SK-N-SH treated with all-trans-retinoic acid at 6 μM for 48 hours (cell line): ENCODE measurements around the gene LRBA.
"Not testable (repeated sequence)": the region's sequence is repeated elsewhere in the genome, so short reads cannot be mapped to it uniquely, and the experiment has no call there.

Experiments
- ATAC-seq: fragments of 200-7000 bp; cut with Tn5 transposase; 3 replicates; pipeline ENCODE4 v1.9.1; 2020; ENCODE audit warnings: mild to moderate bottlenecking, moderate library complexity
- ARNTL ChIP-seq: fragments of 450-650 bp; formaldehyde crosslinking; IDR thresholded peaks from 2 replicates; pipeline ENCODE4 v1.5.0; 2020; ENCODE audit warnings: low read depth, mild to moderate bottlenecking, moderate library complexity, borderline replicate concordance
- BACH2 ChIP-seq: fragments of 250-450 bp; sonication (Bioruptor Pico); IDR thresholded peaks from 2 replicates; pipeline ENCODE4 v1.9.0; 2021; ENCODE audit warnings: mild to moderate bottlenecking, borderline replicate concordance
- CREB5 ChIP-seq: fragments of 250-450 bp; sonication (Bioruptor Pico); IDR thresholded peaks from 2 replicates; pipeline ENCODE4 v1.5.1; 2020; ENCODE audit warnings: low read depth, mild to moderate bottlenecking, moderate library complexity
- CSDC2 ChIP-seq: fragments of 250-450 bp; sonication (Bioruptor Pico); IDR thresholded peaks from 2 replicates; pipeline ENCODE4 v1.5.0; 2020; ENCODE audit warnings: mild to moderate bottlenecking, moderate library complexity
- GLIS3 ChIP-seq: fragments of 250-450 bp; sonication (Bioruptor Pico); IDR thresholded peaks from 2 replicates; pipeline ENCODE4 v1.5.0; 2020; ENCODE audit warnings: mild to moderate bottlenecking, moderate library complexity
- ISL1 ChIP-seq: fragments of 250-450 bp; sonication (Bioruptor Pico); IDR thresholded peaks from 2 replicates; pipeline ENCODE4 v2.1.2; 2022; ENCODE audit warnings: mild to moderate bottlenecking, moderate library complexity
- OSR1 ChIP-seq: fragments of 250-450 bp; sonication (Bioruptor Pico); IDR thresholded peaks from 2 replicates; pipeline ENCODE4 v1.8.0; 2022; ENCODE audit warnings: moderate library complexity, mild to moderate bottlenecking, inconsistent platforms
- PATZ1 ChIP-seq: fragments of 250-450 bp; sonication (Bioruptor Pico); IDR thresholded peaks from 2 replicates; pipeline ENCODE4 v1.8.0; 2020; ENCODE audit warnings: mild to moderate bottlenecking, moderate library complexity, borderline replicate concordance
- PPARA ChIP-seq: fragments of 250-450 bp; sonication (Bioruptor Pico); IDR thresholded peaks from 2 replicates; pipeline ENCODE4 v1.5.0; 2020; ENCODE audit warnings: mild to moderate bottlenecking, borderline replicate concordance
- SNAI2 ChIP-seq: fragments of 250-450 bp; sonication (Bioruptor Pico); IDR thresholded peaks from 2 replicates; pipeline ENCODE4 v1.5.0; 2020; ENCODE audit warnings: mild to moderate bottlenecking, moderate library complexity
- TCF4 ChIP-seq: fragments of 250-450 bp; sonication (Bioruptor Pico); IDR thresholded peaks from 2 replicates; pipeline ENCODE4 v1.8.0; 2021; ENCODE audit warnings: mild to moderate bottlenecking, moderate library complexity, borderline replicate concordance
- TOX ChIP-seq: fragments of 250-450 bp; sonication (Bioruptor Pico); IDR thresholded peaks from 2 replicates; pipeline ENCODE4 v1.8.0; 2021; ENCODE audit warnings: mild to moderate bottlenecking, moderate library complexity, borderline replicate concordance
- TSHZ2 ChIP-seq: fragments of 250-450 bp; sonication (Bioruptor Pico); IDR thresholded peaks from 2 replicates; pipeline ENCODE4 v1.5.0; 2020; ENCODE audit warnings: mild to moderate bottlenecking, moderate library complexity
- ZC3H10 ChIP-seq: fragments of 250-450 bp; sonication (Bioruptor Pico); IDR thresholded peaks from 2 replicates; pipeline ENCODE4 v1.5.1; 2021; ENCODE audit warnings: mild to moderate bottlenecking, moderate library complexity
- ZFP30 ChIP-seq: fragments of 450-650 bp; formaldehyde crosslinking; IDR thresholded peaks from 2 replicates; pipeline ENCODE4 v1.5.0; 2022; ENCODE audit warnings: mild to moderate bottlenecking, moderate library complexity
- ZNF565 ChIP-seq: fragments of 450-650 bp; formaldehyde crosslinking; conservative IDR thresholded peaks from 2 replicates; pipeline ENCODE4 v1.5.0; 2020; ENCODE audit warnings: low read depth, mild to moderate bottlenecking, moderate library complexity
- ZNF70 ChIP-seq: fragments of 450-650 bp; formaldehyde crosslinking; IDR thresholded peaks from 2 replicates; pipeline ENCODE4 v1.5.0; 2020; ENCODE audit warnings: mild to moderate bottlenecking, moderate library complexity
- ZNF8 ChIP-seq: fragments of 450-650 bp; formaldehyde crosslinking; IDR thresholded peaks from 2 replicates; pipeline ENCODE4 v1.5.0; 2020; ENCODE audit warnings: mild to moderate bottlenecking, moderate library complexity

LRBA gene

GRCh38 chr4:150386415-150386814 lies 628.7 kb downstream of the LRBA start:
- TF ChIP-seq ZNF8 (CRISPR knock-in tag), result peak; percentile 59
- ATAC-seq, result not testable (repeated sequence)

GRCh38 chr4:150385606-150386005 lies 629.5 kb downstream of the LRBA start:
- TF ChIP-seq ISL1 (CRISPR knock-in tag) (peak; percentile 79), SNAI2 (CRISPR knock-in tag) (0 out of 2 replicates have a peak, but pooled peaks have one; percentile 38), ZNF70 (CRISPR knock-in tag) (no peak)

GRCh38 chr4:150384249-150384648 lies 630.8 kb downstream of the LRBA start:
- TF ChIP-seq PATZ1 (CRISPR knock-in tag) (no peak), ISL1 (CRISPR knock-in tag) (no peak), TCF4 (CRISPR knock-in tag) (no peak), ZNF565 (CRISPR knock-in tag) (no peak), CSDC2 (CRISPR knock-in tag) (no peak), ZNF8 (CRISPR knock-in tag) (no peak), BACH2 (CRISPR knock-in tag) (no peak), OSR1 (CRISPR knock-in tag) (no peak), ZFP30 (no peak), TOX (no peak)
- no peak for ATAC-seq

More at GRCh38 chr4:150385606-150386005, 629.5 kb downstream of the LRBA start:
- ATAC-seq, result peak; percentile 24; the same call in 2 of the 3 replicates

GRCh38 chr4:150382028-150382427 lies 633.1 kb downstream of the LRBA start:
- ATAC-seq, result no peak
- TF ChIP-seq BACH2 (CRISPR knock-in tag), result no peak
- no peak for TF ChIP-seq ZNF70 (CRISPR knock-in tag)
- TF ChIP-seq ARNTL (CRISPR knock-in tag), result no peak
- no peak for TF ChIP-seq ZFP30
- TF ChIP-seq TCF4 (CRISPR knock-in tag), result no peak
- TF ChIP-seq PPARA (CRISPR knock-in tag), result no peak
- no peak for TF ChIP-seq ISL1 (CRISPR knock-in tag)
- TF ChIP-seq TSHZ2 (CRISPR knock-in tag), result no peak
- no peak for TF ChIP-seq ZC3H10
- no peak for TF ChIP-seq SNAI2 (CRISPR knock-in tag)

- TF ChIP-seq OSR1 (CRISPR knock-in tag), result no peak
- no peak for TF ChIP-seq CREB5 (CRISPR knock-in tag)
- no peak for TF ChIP-seq TSHZ2 (CRISPR knock-in tag)
- TF ChIP-seq ZNF8 (CRISPR knock-in tag), result no peak
- TF ChIP-seq ZFP30, result no peak
- no peak for TF ChIP-seq GLIS3
- no peak for TF ChIP-seq TCF4 (CRISPR knock-in tag)
- TF ChIP-seq TOX, result no peak
- no peak for TF ChIP-seq PPARA (CRISPR knock-in tag)
- ATAC-seq, result no peak
These were observed 633.5 kb downstream of the LRBA start for GRCh38 chr4:150381609-150382008.
